Suprapubic skin (tissue), 4 donors: ENCODE measurements around the gene CHST11.

Experiments used
- EP300 ChIP-seq: sonication (generic); formaldehyde crosslinking; IDR thresholded peaks from one replicate; pipeline ENCODE4 v1.6.1; 2017; ENCODE audit warnings: antibody characterized with exemption
- POLR2A ChIP-seq, 2 donors: fragments of 450-650 bp; IDR thresholded peaks; one replicate each; pipeline ENCODE4 v1.6.1; 2017; ENCODE audit warnings: antibody characterized with exemption in 2 of 2, mild to moderate bottlenecking in 2 of 2, moderate library complexity in 2 of 2
- POLR2AphosphoS5 ChIP-seq, 3 donors: sonication (generic); formaldehyde crosslinking; IDR thresholded peaks; one replicate each; pipeline ENCODE4 v1.6.1; 2017; ENCODE audit warnings: antibody characterized with exemption in 3 of 3
- TF ChIP-seq, protein P1 (sequence below), 2 donors: fragments of 200-600 bp in 1 of 2; fragments of 450-650 bp in 1 of 2; sonication (generic) in 1 of 2; IDR thresholded peaks; one replicate each; pipeline ENCODE4 v1.5.1; 2016 to 2019; ENCODE audit warnings: antibody characterized with exemption in 2 of 2, mild to moderate bottlenecking in 1 of 2, moderate library complexity in 1 of 2

DNA sequence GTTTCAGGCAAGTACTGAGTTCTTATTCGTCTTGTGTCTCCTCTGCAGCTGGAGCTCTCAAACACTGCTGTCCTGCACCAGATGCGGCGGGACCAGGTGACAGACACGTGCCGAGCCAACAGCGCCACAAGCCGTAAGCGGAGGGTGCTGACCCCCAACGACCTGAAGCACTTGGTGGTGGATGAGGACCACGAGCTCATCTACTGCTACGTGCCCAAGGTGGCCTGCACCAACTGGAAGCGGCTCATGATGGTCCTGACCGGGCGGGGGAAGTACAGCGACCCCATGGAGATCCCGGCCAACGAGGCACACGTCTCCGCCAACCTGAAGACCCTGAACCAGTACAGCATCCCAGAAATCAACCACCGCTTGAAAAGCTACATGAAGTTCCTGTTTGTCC, 300.2 kb downstream of the CHST11 start:
- TF ChIP-seq, protein P1, sequence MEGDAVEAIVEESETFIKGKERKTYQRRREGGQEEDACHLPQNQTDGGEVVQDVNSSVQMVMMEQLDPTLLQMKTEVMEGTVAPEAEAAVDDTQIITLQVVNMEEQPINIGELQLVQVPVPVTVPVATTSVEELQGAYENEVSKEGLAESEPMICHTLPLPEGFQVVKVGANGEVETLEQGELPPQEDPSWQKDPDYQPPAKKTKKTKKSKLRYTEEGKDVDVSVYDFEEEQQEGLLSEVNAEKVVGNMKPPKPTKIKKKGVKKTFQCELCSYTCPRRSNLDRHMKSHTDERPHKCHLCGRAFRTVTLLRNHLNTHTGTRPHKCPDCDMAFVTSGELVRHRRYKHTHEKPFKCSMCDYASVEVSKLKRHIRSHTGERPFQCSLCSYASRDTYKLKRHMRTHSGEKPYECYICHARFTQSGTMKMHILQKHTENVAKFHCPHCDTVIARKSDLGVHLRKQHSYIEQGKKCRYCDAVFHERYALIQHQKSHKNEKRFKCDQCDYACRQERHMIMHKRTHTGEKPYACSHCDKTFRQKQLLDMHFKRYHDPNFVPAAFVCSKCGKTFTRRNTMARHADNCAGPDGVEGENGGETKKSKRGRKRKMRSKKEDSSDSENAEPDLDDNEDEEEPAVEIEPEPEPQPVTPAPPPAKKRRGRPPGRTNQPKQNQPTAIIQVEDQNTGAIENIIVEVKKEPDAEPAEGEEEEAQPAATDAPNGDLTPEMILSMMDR (IDR thresholded peaks at IDR 0.05), result no peak
- TF ChIP-seq POLR2AphosphoS5 (IDR thresholded peaks at IDR 0.05) (no peak), POLR2A (IDR thresholded peaks at IDR 0.05) (no peak), EP300 (no peak)
